WTC11 (cell line): Measurements from ENCODE around the gene PA2G4. TPM values are rescaled to one million over a fixed set of nuclear protein-coding genes. Genes with fewer than 3 reads are reported as not detected.
A peak's percentile ranks its signal among the peaks of the same experiment; 100 is the strongest.

Experiments used
- ATAC-seq: fragments of 200-7000 bp; cut with Tn5 transposase; 2 replicates; pipeline ENCODE4 v1.10.0; 2021; ENCODE audit warnings: mild to moderate bottlenecking, moderate library complexity
- CTCF ChIA-PET: fragments of 300-600 bp; sonication (Branson Sonifier 250); formaldehyde crosslinking; loops from one replicate; lab custom pipeline; 2021; ENCODE audit warnings: antibody characterized with exemption; lab: Charles Lee
- POLR2A ChIA-PET: fragments of 350-600 bp; sonication (Branson Sonifier 250); formaldehyde crosslinking; loops from one replicate; lab custom pipeline; 2021; ENCODE audit warnings: antibody characterized with exemption; lab: Charles Lee
- DNase-seq: peaks from one replicate; pipeline ENCODE4 v3.0.0; 2021; ENCODE audit warnings: low spot score
- H3K27ac Mint-ChIP-seq: 2 replicates; pipeline ENCODE4 v1.8.0; 2021; ENCODE audit warnings: mixed read lengths
- H3K27me3 Mint-ChIP-seq: 2 replicates; pipeline ENCODE4 v1.8.0; 2021; ENCODE audit warnings: low read depth, mild to moderate bottlenecking, moderate library complexity, mixed read lengths
- H3K36me3 Mint-ChIP-seq: 2 replicates; pipeline ENCODE4 v1.8.0; 2021; ENCODE audit warnings: mixed read lengths
- H3K4me1 Mint-ChIP-seq: 2 replicates; pipeline ENCODE4 v1.8.0; 2022; ENCODE audit warnings: mixed read lengths
- H3K4me3 Mint-ChIP-seq: 2 replicates; pipeline ENCODE4 v1.8.0; 2021; ENCODE audit warnings: mild to moderate bottlenecking, moderate library complexity, mixed read lengths
- H3K9me3 Mint-ChIP-seq: 2 replicates; pipeline ENCODE4 v1.8.0; 2021; ENCODE audit warnings: mixed read lengths
- ARID4B ChIP-seq: sonication (generic); formaldehyde crosslinking; IDR thresholded peaks from 2 replicates; pipeline ENCODE4 v1.8.0; 2023; ENCODE audit warnings: missing genetic modification reagents, mild to moderate bottlenecking, borderline replicate concordance
- ATF1 ChIP-seq: sonication (generic); formaldehyde crosslinking; IDR thresholded peaks from 2 replicates; pipeline ENCODE4 v1.8.1; 2023; ENCODE audit warnings: mild to moderate bottlenecking, moderate library complexity, missing genetic modification reagents
- CREB1 ChIP-seq: sonication (generic); formaldehyde crosslinking; IDR thresholded peaks from 2 replicates; pipeline ENCODE4 v1.8.0; 2023; ENCODE audit warnings: mild to moderate bottlenecking, missing genetic modification reagents
- ERG ChIP-seq: fragments of 250-450 bp; sonication (Bioruptor Pico); IDR thresholded peaks from 2 replicates; pipeline ENCODE4 v1.8.0; 2021; ENCODE audit warnings: mild to moderate bottlenecking
- FOXP1 ChIP-seq: sonication (generic); formaldehyde crosslinking; IDR thresholded peaks from 2 replicates; pipeline ENCODE4 v1.8.0; 2022; ENCODE audit warnings: missing genetic modification reagents, mild to moderate bottlenecking, moderate library complexity, borderline replicate concordance
- GTF2I ChIP-seq: fragments of 250-450 bp; sonication (Bioruptor Pico); conservative IDR thresholded peaks from 2 replicates; pipeline ENCODE4 v1.4.0; 2021; ENCODE audit warnings: mild to moderate bottlenecking
- HMGA2 ChIP-seq: fragments of 250-450 bp; sonication (Bioruptor Pico); IDR thresholded peaks from 2 replicates; pipeline ENCODE4 v1.4.0; 2021; ENCODE audit warnings: mild to moderate bottlenecking, moderate library complexity
- NFYB ChIP-seq: sonication (generic); formaldehyde crosslinking; conservative IDR thresholded peaks from 2 replicates; pipeline ENCODE4 v1.8.0; 2022; ENCODE audit warnings: low read depth, missing genetic modification reagents
- PRDM15 ChIP-seq: sonication (generic); formaldehyde crosslinking; IDR thresholded peaks from 2 replicates; pipeline ENCODE4 v1.8.0; 2022; ENCODE audit warnings: missing genetic modification reagents
- PRRX2 ChIP-seq: fragments of 250-450 bp; sonication (Bioruptor Pico); IDR thresholded peaks from 2 replicates; pipeline ENCODE4 v1.8.0; 2021; ENCODE audit warnings: mild to moderate bottlenecking
- TCF7 ChIP-seq: sonication (generic); formaldehyde crosslinking; IDR thresholded peaks from 2 replicates; pipeline ENCODE4 v1.8.0; 2022; ENCODE audit warnings: mild to moderate bottlenecking, low read depth, missing genetic modification reagents, moderate library complexity
- TEAD4 ChIP-seq: sonication (generic); formaldehyde crosslinking; IDR thresholded peaks from 2 replicates; pipeline ENCODE4 v1.8.0; 2022; ENCODE audit warnings: mild to moderate bottlenecking, missing genetic modification reagents
- ZBTB21 ChIP-seq: sonication (generic); formaldehyde crosslinking; IDR thresholded peaks from 2 replicates; pipeline ENCODE4 v1.8.1; 2023; ENCODE audit warnings: mild to moderate bottlenecking, missing genetic modification reagents, borderline replicate concordance
- ZMAT4 ChIP-seq: fragments of 250-450 bp; sonication (Bioruptor Pico); IDR thresholded peaks from 2 replicates; pipeline ENCODE4 v1.9.0; 2021; ENCODE audit warnings: mild to moderate bottlenecking
- ZNF263 ChIP-seq: sonication (generic); formaldehyde crosslinking; IDR thresholded peaks from 2 replicates; pipeline ENCODE4 v1.8.1; 2022; ENCODE audit warnings: low read depth, mild to moderate bottlenecking, moderate library complexity, missing genetic modification reagents
- ZSCAN18 ChIP-seq: fragments of 250-450 bp; sonication (Bioruptor Pico); IDR thresholded peaks from 2 replicates; pipeline ENCODE4 v2.1.2; 2022; ENCODE audit warnings: mild to moderate bottlenecking, moderate library complexity
- total RNA-seq: library from RNA; stranded (reverse); gene quantifications from 3 replicates; pipeline ENCODE4 v1.2.3, GENCODE V29; 2021
- TF ChIP-seq, protein P1 (sequence below): sonication (generic); formaldehyde crosslinking; IDR thresholded peaks from 2 replicates; pipeline ENCODE4 v1.8.0; 2022; ENCODE audit warnings: mild to moderate bottlenecking, missing genetic modification reagents
- TF ChIP-seq, protein P2 (sequence below): sonication (generic); formaldehyde crosslinking; conservative IDR thresholded peaks from 2 replicates; pipeline ENCODE4 v1.8.1; 2022; ENCODE audit warnings: mild to moderate bottlenecking, missing genetic modification reagents

Gene PA2G4
- total RNA-seq, 1 experiment from 2014 or later: 249 TPM

DNA sequence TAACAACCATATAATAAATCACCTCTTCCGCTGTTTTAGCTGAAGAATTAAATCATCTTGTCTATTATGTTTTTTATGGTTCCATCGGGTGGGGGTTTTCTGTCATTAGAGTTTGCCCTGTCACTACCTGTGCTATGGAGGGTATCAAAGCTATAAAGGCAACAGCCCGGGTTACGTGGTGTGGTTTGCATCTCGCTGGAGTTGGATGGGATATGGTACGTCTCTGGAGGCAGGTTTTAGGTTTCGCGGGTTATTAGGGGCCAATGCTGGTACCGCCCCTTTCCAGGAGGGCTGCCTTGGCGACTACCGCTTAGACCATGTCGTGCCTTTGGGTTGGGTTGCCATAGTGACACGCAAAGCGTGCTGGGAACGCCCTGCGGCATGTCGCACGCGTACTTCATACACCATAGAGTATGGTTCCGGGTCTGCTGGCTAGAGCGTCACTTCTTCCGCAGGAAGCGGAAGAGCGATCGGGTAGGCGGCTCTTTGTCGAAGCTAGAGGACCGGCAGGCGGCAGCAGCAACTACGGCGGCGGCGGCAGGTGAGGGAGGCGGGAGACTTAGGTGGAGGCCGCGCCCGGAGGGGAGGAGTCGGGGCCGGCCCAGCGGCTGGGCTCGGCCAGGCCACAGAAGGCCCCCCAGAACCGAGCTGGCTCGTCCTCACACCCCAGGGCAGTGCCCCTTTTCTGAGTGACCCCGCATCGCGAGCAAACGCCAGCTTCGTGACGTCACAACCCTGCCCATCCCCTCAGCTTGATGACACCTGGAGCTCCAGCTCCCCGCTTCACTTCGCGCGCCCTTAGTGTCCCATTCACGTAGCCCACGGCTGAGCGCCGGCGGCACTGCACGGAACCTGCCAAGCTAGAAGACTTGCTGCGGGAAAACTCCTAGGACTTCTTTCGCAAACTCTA lies 13.7 kb downstream of the PA2G4 start, which contains the start of gene ZC3H10 (continued):
- peak; percentile 100 for TF ChIP-seq ERG
- TF ChIP-seq PRRX2 (CRISPR knock-in tag): peak; percentile 100
- no peak for TF ChIP-seq PRDM15 (CRISPR knock-in tag)
- TF ChIP-seq FOXP1: peak; percentile 96

- H3K27ac Mint-ChIP-seq: peak overlapping the region; percentile 97
- CTCF ChIA-PET: interaction anchor here (0.7 to 4.3 kb wide), 25 partner anchors 8 to 197 kb away, joined by 3 to 95 read pairs (median 5); partner anchors contain the start of genes ANKRD52, CNPY2, ESYT1 and MYL6
- ATAC-seq (peak; percentile 0), DNase-seq (no peak)
- peaks cover 31% of the 10 kb centered on the region for H3K36me3 Mint-ChIP-seq
- H3K27me3 Mint-ChIP-seq: no peaks in the 10 kb centered on the region
- peaks cover 21% of the 10 kb centered on the region for H3K4me1 Mint-ChIP-seq
- H3K9me3 Mint-ChIP-seq: no peaks in the 10 kb centered on the region
- H3K4me3 Mint-ChIP-seq: peak overlapping the region; percentile 100
- POLR2A ChIA-PET: interaction anchor here (0.6 to 3.6 kb wide), 17 partner anchors 7 to 403 kb away, joined by 3 to 71 read pairs (median 5); partner anchors contain the start of genes ERBB3, ESYT1, MYL6 and MYL6B
- TF ChIP-seq ATF1 (CRISPR knock-in tag) (no peak), ZBTB21 (CRISPR knock-in tag) (no peak), ZNF263 (CRISPR knock-in tag) (no peak), GTF2I (CRISPR knock-in tag) (no peak), ZMAT4 (no peak), ZSCAN18 (CRISPR knock-in tag) (no peak), ARID4B (CRISPR knock-in tag) (no peak), TEAD4 (CRISPR knock-in tag) (no peak), ERG (no peak), CREB1 (CRISPR knock-in tag) (no peak), HMGA2 (CRISPR knock-in tag) (no peak), NFYB (CRISPR knock-in tag) (no peak), TCF7 (CRISPR knock-in tag) (no peak)
- TF ChIP-seq, protein P1, sequence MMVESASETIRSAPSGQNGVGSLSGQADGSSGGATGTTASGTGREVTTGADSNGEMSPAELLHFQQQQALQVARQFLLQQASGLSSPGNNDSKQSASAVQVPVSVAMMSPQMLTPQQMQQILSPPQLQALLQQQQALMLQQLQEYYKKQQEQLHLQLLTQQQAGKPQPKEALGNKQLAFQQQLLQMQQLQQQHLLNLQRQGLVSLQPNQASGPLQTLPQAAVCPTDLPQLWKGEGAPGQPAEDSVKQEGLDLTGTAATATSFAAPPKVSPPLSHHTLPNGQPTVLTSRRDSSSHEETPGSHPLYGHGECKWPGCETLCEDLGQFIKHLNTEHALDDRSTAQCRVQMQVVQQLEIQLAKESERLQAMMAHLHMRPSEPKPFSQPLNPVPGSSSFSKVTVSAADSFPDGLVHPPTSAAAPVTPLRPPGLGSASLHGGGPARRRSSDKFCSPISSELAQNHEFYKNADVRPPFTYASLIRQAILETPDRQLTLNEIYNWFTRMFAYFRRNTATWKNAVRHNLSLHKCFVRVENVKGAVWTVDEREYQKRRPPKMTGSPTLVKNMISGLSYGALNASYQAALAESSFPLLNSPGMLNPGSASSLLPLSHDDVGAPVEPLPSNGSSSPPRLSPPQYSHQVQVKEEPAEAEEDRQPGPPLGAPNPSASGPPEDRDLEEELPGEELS (CRISPR knock-in tag): no peak
- TF ChIP-seq, protein P2, sequence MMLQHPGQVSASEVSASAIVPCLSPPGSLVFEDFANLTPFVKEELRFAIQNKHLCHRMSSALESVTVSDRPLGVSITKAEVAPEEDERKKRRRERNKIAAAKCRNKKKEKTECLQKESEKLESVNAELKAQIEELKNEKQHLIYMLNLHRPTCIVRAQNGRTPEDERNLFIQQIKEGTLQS (CRISPR knock-in tag): no peak
These were observed 14.5 kb downstream of the PA2G4 start for GRCh38 chr12:56118688-56119357.
